CD4-positive, alpha-beta T cell (primary cell): ENCODE results near the gene FOXL2. TPM values are rescaled to one million over a fixed set of nuclear protein-coding genes. Genes with fewer than 3 reads are reported as not detected.

ENCODE experiments used
- ATAC-seq: fragments of 200-7000 bp; cut with Tn5 transposase; one replicate; pipeline ENCODE4 v1.10.0; 2022; ENCODE audit warnings: mild to moderate bottlenecking; ENCODE audit not compliant: poor library complexity
- CTCF ChIA-PET: fragments of 350-600 bp; sonication (Branson Sonifier 250); formaldehyde crosslinking; loops from one replicate; lab custom pipeline; 2021; ENCODE audit warnings: antibody characterized with exemption, inconsistent platforms; lab: Charles Lee
- POLR2A ChIA-PET: fragments of 350-600 bp; sonication (Branson Sonifier 250); formaldehyde crosslinking; loops from one replicate; lab custom pipeline; 2021; ENCODE audit warnings: antibody characterized with exemption, inconsistent platforms; lab: Charles Lee
- DNase-seq, 14 experiments: peaks; one replicate each; pipeline ENCODE4 v3.0.0-alpha.2; 2013 to 2020; ENCODE audit warnings: mixed read lengths in 2 of 14
- H3K27ac ChIP-seq, 2 donors: one replicate each; pipeline versions ENCODE4 v1.5.1 to v1.7.0; 2013; ENCODE audit warnings: low read length in 2 of 2, low read depth in 1 of 2, mild to moderate bottlenecking in 1 of 2
- H3K27me3 ChIP-seq, 2 experiments: 1 replicate in 1 of 2; 2 replicates in 1 of 2; pipeline versions ENCODE4 v1.6.1 to v1.7.0; 2013; ENCODE audit warnings: low read length in 2 of 2, control low read depth in 1 of 2, mild to moderate bottlenecking in 1 of 2, moderate library complexity in 1 of 2; ENCODE audit not compliant: insufficient read depth in 2 of 2, control insufficient read depth in 1 of 2
- H3K36me3 ChIP-seq: one replicate; pipeline ENCODE4 v1.6.1; 2013; ENCODE audit warnings: low read length, control low read depth; ENCODE audit not compliant: insufficient read depth
- H3K4me1 ChIP-seq: one replicate; pipeline ENCODE4 v1.6.1; 2013; ENCODE audit warnings: low read length, control low read depth; ENCODE audit not compliant: insufficient read depth
- H3K4me3 ChIP-seq: one replicate; pipeline ENCODE4 v1.5.1; 2013; ENCODE audit warnings: mild to moderate bottlenecking, low read length, moderate library complexity
- H3K9me3 ChIP-seq, 2 experiments: 1 replicate in 1 of 2; 2 replicates in 1 of 2; pipeline versions ENCODE4 v1.6.1 to v1.7.0; 2013; ENCODE audit warnings: low read length in 2 of 2, mild to moderate bottlenecking in 2 of 2, control low read depth in 1 of 2, moderate library complexity in 1 of 2; ENCODE audit not compliant: control insufficient read depth in 1 of 2, insufficient read depth in 1 of 2
- H3K27ac Mint-ChIP-seq: one replicate; pipeline ENCODE4 v1.8.0; 2020; ENCODE audit warnings: mixed read lengths
- H3K27me3 Mint-ChIP-seq: one replicate; pipeline ENCODE4 v1.8.0; 2021; ENCODE audit warnings: mixed read lengths
- H3K36me3 Mint-ChIP-seq: one replicate; pipeline ENCODE4 v1.8.0; 2021; ENCODE audit warnings: low read depth, mixed read lengths
- H3K4me1 Mint-ChIP-seq: one replicate; pipeline ENCODE4 v1.8.0; 2021; ENCODE audit warnings: low read depth, mixed read lengths
- H3K4me3 Mint-ChIP-seq: one replicate; pipeline ENCODE4 v1.8.0; 2020; ENCODE audit warnings: mild to moderate bottlenecking, mixed read lengths
- H3K9me3 Mint-ChIP-seq: one replicate; pipeline ENCODE4 v1.8.0; 2020; ENCODE audit warnings: mixed read lengths
- intact Hi-C, 2 experiments: fragments of 100-400 bp; cut with DNase I in 1 of 2; cut with micrococcal nuclease in 1 of 2; formaldehyde crosslinking; loops; one replicate each; pipeline versions ENCODE4 v1.15.1 to v1.9.0; 2023 to 2025; cut with DNase I, micrococcal nuclease
- total RNA-seq, 174 experiments: library from RNA in 2 of 174; stranded (reverse) in 2 of 174; gene quantifications; one replicate each; pipeline ENCODE4 v1.2.3 and lab custom pipeline; 2021 to 2026
- TF ChIP-seq, protein P1 (sequence below): fragments of 200-600 bp; IDR thresholded peaks from one replicate; pipeline ENCODE4 v1.8.0; 2022; ENCODE audit warnings: antibody characterized with exemption, mild to moderate bottlenecking

The FOXL2 gene
- total RNA-seq, 2 experiments from 2014 or later: not detected

DNA sequence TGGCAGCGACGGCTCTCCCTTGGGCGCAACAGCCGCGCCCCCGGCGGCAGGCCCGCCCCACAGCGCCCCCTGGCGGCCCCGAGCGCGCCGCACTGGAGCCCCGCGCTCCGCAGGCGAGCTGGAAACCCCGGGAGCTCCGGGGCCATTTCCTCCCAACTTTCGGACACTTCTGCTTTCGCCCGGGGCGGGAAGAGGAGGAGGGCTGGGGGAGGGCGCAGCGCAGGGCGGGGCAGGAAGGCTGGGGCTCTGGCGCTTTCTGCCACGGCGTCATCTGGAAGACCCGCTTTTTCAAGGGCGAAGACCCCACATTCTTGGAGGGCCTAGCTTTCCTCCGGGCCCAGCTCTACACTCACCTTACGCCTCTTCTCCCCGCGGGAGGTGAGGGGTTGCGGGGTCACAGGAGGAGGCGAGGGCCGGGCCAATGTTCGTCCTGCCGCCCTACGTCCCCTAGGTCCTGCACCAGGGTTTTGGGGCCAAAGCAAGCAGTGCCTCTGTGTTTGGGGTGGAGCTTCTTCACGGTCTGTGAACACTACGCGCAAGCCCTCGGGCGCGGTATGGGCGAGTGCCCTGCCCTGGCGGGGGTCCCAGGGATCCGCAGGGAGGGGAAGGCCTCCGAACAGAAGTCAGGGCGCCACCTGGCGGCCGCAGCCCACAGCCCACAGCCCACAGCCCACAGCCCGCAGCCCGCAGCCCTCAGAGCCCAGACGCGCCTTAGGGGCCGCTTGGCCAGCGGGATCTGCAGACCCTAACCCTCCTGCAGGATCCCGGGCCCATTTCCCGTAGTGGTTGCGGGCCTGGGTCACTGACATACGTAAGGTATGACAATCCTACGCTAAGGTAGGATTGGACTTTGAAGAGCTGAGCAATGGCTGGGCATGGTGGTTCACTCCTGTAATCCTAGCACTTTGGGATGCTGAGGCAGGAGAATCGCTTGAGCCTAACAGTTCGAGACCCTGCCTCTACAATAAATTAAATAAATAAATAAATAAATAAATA is 31.1 kb downstream of the FOXL2 start:
- intact Hi-C loops: loop anchor here (1.0 to 5.0 kb wide), 8 partner anchors 81 to 848 kb away; partner anchors contain the start of genes CEP70 (in 1 of the 2) and PIK3CB (in 1 of the 2)
- Histone ChIP-seq H3K27ac (no peak overlapping the region), H3K36me3 (no peaks in the 10 kb centered on the region), H3K4me3 (peak overlapping the region; percentile 82), H3K9me3 (no peaks in the 10 kb centered on the region), H3K27me3 (peaks cover 0 to 4% of the 10 kb centered on the region in 2 experiments), H3K4me1 (peaks cover 18% of the 10 kb centered on the region)
- Mint-ChIP-seq H3K27me3 (peaks cover 5% of the 10 kb centered on the region), H3K36me3 (no peaks in the 10 kb centered on the region), H3K4me3 (peak overlapping the region; percentile 87), H3K4me1 (no peaks in the 10 kb centered on the region), H3K27ac (peak overlapping the region; percentile 47), H3K9me3 (no peaks in the 10 kb centered on the region)
- TF ChIP-seq, protein P1, sequence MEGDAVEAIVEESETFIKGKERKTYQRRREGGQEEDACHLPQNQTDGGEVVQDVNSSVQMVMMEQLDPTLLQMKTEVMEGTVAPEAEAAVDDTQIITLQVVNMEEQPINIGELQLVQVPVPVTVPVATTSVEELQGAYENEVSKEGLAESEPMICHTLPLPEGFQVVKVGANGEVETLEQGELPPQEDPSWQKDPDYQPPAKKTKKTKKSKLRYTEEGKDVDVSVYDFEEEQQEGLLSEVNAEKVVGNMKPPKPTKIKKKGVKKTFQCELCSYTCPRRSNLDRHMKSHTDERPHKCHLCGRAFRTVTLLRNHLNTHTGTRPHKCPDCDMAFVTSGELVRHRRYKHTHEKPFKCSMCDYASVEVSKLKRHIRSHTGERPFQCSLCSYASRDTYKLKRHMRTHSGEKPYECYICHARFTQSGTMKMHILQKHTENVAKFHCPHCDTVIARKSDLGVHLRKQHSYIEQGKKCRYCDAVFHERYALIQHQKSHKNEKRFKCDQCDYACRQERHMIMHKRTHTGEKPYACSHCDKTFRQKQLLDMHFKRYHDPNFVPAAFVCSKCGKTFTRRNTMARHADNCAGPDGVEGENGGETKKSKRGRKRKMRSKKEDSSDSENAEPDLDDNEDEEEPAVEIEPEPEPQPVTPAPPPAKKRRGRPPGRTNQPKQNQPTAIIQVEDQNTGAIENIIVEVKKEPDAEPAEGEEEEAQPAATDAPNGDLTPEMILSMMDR: peak; percentile 85
- CTCF ChIA-PET: interaction anchor here (0.6 to 5.2 kb wide), 54 partner anchors 9 to 587 kb away, joined by 3 to 121 read pairs (median 4); partner anchors contain the start of genes CEP70, COPB2, FAIM and PIK3CB
- POLR2A ChIA-PET: interaction anchor here (0.6 to 2.5 kb wide), 12 partner anchors 8 to 728 kb away, joined by 3 to 49 read pairs (median 5); partner anchors contain the start of genes ARMC8, CEP70, COPB2 and FAIM
- DNase-seq: peak; percentile 68 to 90 (median 75)
- ATAC-seq: peak; percentile 87

DNA sequence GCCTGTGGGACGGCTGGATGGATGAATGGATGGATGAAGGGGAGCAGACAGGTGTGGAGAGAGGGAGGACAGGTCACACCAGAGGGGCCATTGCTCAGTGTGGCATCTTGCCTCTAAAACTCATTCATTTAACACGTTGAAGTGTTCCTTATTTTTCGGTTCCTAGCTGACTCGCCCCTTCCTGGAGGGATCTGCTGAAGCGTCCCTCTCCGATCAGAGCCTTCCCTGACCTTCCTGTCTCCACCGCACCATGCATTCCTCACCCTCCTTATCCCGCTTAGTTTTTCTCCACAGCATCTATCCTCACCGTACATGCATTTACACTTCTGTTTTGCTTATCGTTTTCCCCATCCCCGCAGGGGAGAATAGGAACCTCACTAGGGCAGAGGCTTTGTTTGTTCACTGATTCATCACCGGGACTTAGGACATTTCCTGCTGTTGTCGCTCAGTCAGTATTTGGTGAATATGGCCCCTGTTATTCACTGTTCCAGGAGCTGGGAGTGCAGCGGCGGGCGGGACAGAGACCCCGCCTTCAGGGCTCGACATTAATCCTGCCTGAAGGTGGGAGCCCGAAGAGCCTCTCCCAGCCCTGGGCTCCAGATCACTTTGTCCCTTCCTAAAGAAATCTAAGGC is 32.0 kb downstream of the FOXL2 start:
- ATAC-seq (peak; percentile 8), DNase-seq (peak in 1 of 14 experiments; percentile 16)
- Mint-ChIP-seq H3K27me3 (peaks cover 4% of the 10 kb centered on the region), H3K4me3 (peak overlapping the region; percentile 87), H3K27ac (no peak overlapping the region), H3K4me1 (no peaks in the 10 kb centered on the region), H3K9me3 (no peaks in the 10 kb centered on the region), H3K36me3 (no peaks in the 10 kb centered on the region)
- Histone ChIP-seq H3K4me1 (peaks cover 18% of the 10 kb centered on the region), H3K27ac (no peak overlapping the region), H3K36me3 (no peaks in the 10 kb centered on the region), H3K4me3 (peak overlapping the region; percentile 82), H3K9me3 (no peaks in the 10 kb centered on the region), H3K27me3 (peaks cover 0 to 4% of the 10 kb centered on the region in 2 experiments)
- CTCF ChIA-PET: interaction anchor here (0.7 to 5.2 kb wide), 46 partner anchors 10 to 586 kb away, joined by 3 to 121 read pairs (median 4); partner anchors contain the start of genes CEP70, FAIM and PIK3CB
- TF ChIP-seq, protein P1: no peak
- intact Hi-C loops: loop anchor here (1.0 to 5.0 kb wide), 7 partner anchors 80 to 848 kb away; partner anchors contain the start of genes CEP70 (in 1 of the 2) and PIK3CB (in 1 of the 2)
- POLR2A ChIA-PET: interaction anchor here (0.6 to 2.5 kb wide), 11 partner anchors 9 to 728 kb away, joined by 3 to 49 read pairs (median 5); partner anchors contain the start of genes ARMC8, CEP70, COPB2 and FAIM

DNA sequence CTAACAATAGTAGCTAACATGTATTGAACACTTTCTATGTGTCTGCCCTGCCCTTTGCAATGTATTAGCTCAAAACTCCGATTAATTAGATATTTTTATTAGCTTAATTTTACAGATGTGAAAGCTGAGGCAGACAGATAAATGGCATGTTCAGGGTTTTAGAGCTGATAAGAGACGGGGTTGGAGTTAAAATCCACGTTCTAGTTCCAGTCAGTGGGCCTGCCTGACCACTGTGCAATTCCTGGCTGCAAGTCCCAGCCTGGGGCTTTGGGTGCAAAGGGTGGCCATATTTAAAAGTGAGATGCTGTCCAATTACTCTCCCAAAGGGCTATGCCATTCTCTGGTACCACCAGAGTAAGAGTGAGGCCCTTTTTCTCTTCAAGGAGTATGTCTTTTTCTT is 33.2 kb downstream of the FOXL2 start:
- H3K36me3 Mint-ChIP-seq: no peaks in the 10 kb centered on the region
- POLR2A ChIA-PET: interaction anchor here (1.7 kb wide), 1 partner anchor 320 kb away, joined by 6 read pairs; the partner anchor contains the start of gene CEP70
- no peaks in the 10 kb centered on the region for H3K9me3 Mint-ChIP-seq
- DNase-seq (no peak), ATAC-seq (no peak)
- TF ChIP-seq, protein P1: no peak
- peaks cover 0 to 4% of the 10 kb centered on the region in 2 experiments for H3K27me3 ChIP-seq
- H3K4me1 Mint-ChIP-seq: no peaks in the 10 kb centered on the region
- no peaks in the 10 kb centered on the region for H3K36me3 ChIP-seq
- H3K27ac Mint-ChIP-seq: no peak overlapping the region
- H3K27ac ChIP-seq: no peak overlapping the region
- H3K4me3 ChIP-seq: no peak overlapping the region
- no peaks in the 10 kb centered on the region for H3K9me3 ChIP-seq
- intact Hi-C loops: loop anchor here in 1 of 2 experiments (2.0 kb wide), 1 partner anchor 79 kb away; the partner anchor contains the start of gene PIK3CB
- peaks cover 18% of the 10 kb centered on the region for H3K4me1 ChIP-seq
- H3K27me3 Mint-ChIP-seq: no peaks in the 10 kb centered on the region
- CTCF ChIA-PET: interaction anchor here (4.4 to 5.2 kb wide), 2 partner anchors 11 to 214 kb away, joined by 33 to 121 read pairs; no protein-coding TSS in a partner anchor
- H3K4me3 Mint-ChIP-seq: peak overlapping the region; percentile 7
